ENCODE results near the gene IMMP2L. TPM values are rescaled to one million over a fixed set of nuclear protein-coding genes. Genes with fewer than 3 reads are reported as not detected.

The IMMP2L gene
- total RNA-seq, 1 donor from 2014 or later: 29.7 TPM

DNA sequence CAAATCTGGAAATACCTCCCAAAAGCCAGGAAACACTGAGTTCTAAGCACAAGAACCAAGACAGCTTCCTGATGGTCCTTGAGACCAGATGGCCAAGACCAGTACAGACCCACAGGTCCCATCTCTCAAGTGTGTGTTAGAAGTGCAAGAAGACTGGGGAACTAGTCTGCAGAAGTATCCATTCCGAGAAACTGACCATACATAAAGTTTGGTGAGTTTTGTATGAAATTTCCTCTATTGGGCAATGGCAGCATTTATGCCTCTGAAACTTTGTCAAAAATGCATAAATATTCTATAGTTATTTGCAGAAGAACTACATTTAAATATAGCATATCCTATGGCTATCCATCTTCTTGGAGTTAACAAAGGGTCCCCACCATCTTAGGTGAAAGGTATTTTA, 333.9 kb downstream of the IMMP2L start:
- H3K9me3 Mint-ChIP-seq (ENCODE audit: low read depth): no peaks in the 10 kb centered on the region
- peaks cover 13% of the 10 kb centered on the region for H3K4me1 Mint-ChIP-seq (ENCODE audit: low read depth)
- H3K36me3 Mint-ChIP-seq (ENCODE audit: insufficient read depth): no peaks in the 10 kb centered on the region
- no peak for DNase-seq (ENCODE audit: low spot score, unreplicated experiment)
- H3K27ac Mint-ChIP-seq: no peak overlapping the region
- H3K27me3 Mint-ChIP-seq: no peaks in the 10 kb centered on the region
- H3K4me3 Mint-ChIP-seq (ENCODE audit: low read depth): no peak overlapping the region
- TF ChIP-seq, protein P1, sequence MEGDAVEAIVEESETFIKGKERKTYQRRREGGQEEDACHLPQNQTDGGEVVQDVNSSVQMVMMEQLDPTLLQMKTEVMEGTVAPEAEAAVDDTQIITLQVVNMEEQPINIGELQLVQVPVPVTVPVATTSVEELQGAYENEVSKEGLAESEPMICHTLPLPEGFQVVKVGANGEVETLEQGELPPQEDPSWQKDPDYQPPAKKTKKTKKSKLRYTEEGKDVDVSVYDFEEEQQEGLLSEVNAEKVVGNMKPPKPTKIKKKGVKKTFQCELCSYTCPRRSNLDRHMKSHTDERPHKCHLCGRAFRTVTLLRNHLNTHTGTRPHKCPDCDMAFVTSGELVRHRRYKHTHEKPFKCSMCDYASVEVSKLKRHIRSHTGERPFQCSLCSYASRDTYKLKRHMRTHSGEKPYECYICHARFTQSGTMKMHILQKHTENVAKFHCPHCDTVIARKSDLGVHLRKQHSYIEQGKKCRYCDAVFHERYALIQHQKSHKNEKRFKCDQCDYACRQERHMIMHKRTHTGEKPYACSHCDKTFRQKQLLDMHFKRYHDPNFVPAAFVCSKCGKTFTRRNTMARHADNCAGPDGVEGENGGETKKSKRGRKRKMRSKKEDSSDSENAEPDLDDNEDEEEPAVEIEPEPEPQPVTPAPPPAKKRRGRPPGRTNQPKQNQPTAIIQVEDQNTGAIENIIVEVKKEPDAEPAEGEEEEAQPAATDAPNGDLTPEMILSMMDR (IDR thresholded peaks at IDR 0.05; ENCODE audit: unreplicated experiment): no peak

DNA sequence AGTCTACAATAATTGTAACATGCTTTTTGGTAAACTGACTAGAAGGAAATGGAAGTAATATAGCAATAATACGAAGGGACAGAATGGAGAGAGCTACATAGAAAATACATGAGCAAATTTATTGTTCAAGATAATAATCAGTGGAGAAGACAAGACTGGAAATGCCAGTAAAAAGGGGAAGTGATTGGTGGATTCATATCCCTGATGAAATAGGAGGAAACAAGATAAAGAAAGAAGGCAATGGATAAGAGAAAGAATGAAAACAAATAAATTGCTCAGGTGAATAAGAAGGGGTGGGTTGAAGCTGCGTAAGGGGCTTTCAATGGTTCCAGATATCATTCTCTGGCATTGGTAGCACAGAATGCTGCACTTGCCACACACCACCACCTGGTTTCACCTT, 335.5 kb downstream of the IMMP2L start:
- H3K27ac Mint-ChIP-seq: no peak overlapping the region
- peaks cover 7% of the 10 kb centered on the region for H3K4me1 Mint-ChIP-seq (ENCODE audit: low read depth)
- H3K36me3 Mint-ChIP-seq (ENCODE audit: insufficient read depth): no peaks in the 10 kb centered on the region
- no peaks in the 10 kb centered on the region for H3K9me3 Mint-ChIP-seq (ENCODE audit: low read depth)
- no peak overlapping the region for H3K4me3 Mint-ChIP-seq (ENCODE audit: low read depth)
- TF ChIP-seq, protein P1 (IDR thresholded peaks at IDR 0.05; ENCODE audit: unreplicated experiment): no peak
- H3K27me3 Mint-ChIP-seq: no peaks in the 10 kb centered on the region
- DNase-seq (ENCODE audit: low spot score, unreplicated experiment): no peak

DNA sequence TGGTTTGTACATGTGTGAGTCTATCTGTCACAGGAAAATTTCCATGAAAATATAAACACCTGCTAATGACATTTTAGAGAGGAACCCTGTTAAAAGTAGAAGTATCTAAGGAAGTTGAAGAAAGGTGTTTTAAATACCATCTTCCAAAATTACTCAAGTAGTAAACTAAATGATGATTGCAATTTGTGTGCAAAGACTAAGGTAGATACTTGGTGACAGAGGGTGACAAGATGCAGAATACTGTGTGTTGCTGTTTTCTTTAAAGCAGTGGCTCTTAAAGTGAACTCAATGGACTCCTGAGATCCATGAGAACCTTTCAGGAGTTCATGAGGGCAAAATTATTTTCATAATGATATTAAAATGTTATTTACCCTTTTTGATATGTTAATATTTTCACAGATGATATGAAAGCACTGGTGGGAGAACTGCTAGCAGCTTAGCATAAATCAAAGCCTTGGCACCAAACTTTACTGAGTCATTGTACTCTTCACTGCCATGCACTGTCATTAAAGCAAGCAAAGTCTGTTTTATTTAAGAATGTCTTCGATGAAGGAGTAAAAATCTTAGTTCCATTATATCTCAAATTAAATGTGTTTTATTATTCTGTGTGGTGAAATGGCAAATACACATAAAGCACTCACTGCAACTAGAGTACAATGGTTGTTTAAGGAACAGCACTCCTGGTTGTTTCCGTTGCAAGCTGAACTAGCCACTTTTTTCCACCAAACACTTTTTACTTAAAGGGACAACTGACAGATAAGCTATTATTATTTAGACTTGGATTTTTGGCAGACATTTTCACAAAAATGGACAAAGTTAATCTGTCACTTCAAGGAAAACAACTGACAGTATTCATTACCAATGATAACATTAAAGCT, 337.7 kb downstream of the IMMP2L start:
- Mint-ChIP-seq H3K27me3 (no peaks in the 10 kb centered on the region), H3K4me1 (ENCODE audit: low read depth) (no peaks in the 10 kb centered on the region), H3K4me3 (ENCODE audit: low read depth) (no peak overlapping the region), H3K36me3 (ENCODE audit: insufficient read depth) (no peaks in the 10 kb centered on the region), H3K9me3 (ENCODE audit: low read depth) (no peaks in the 10 kb centered on the region), H3K27ac (no peak overlapping the region)
- TF ChIP-seq, protein P1 (IDR thresholded peaks at IDR 0.05; ENCODE audit: unreplicated experiment): no peak
- no peak for DNase-seq (ENCODE audit: low spot score, unreplicated experiment)

DNA sequence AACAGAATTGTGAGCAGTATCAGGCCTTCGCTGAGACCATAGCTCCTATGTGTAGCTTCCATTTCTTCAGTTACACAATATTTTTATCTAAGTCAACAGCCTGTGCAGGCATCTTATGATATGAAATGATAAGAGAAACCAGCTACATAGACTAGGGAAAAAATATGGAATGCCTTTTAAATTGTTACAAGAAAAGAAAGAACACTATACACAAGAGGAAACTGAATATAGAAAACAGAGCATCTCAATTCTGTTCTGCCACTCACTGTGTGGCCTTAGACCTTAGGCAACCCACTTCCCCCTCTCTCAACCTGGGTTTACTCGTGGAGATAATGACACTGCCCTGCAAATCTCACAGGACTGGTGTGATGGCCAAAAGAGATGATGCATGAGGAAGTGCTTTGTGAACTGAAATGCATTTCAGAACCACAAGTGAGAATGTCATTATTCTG, 338.5 kb downstream of the IMMP2L start:
- no peak for DNase-seq (ENCODE audit: low spot score, unreplicated experiment)
- H3K27ac Mint-ChIP-seq: no peak overlapping the region
- H3K9me3 Mint-ChIP-seq (ENCODE audit: low read depth): no peaks in the 10 kb centered on the region
- no peaks in the 10 kb centered on the region for H3K36me3 Mint-ChIP-seq (ENCODE audit: insufficient read depth)
- no peaks in the 10 kb centered on the region for H3K27me3 Mint-ChIP-seq
- H3K4me1 Mint-ChIP-seq (ENCODE audit: low read depth): no peaks in the 10 kb centered on the region
- TF ChIP-seq, protein P1 (IDR thresholded peaks at IDR 0.05; ENCODE audit: unreplicated experiment): no peak
- no peak overlapping the region for H3K4me3 Mint-ChIP-seq (ENCODE audit: low read depth)

DNA sequence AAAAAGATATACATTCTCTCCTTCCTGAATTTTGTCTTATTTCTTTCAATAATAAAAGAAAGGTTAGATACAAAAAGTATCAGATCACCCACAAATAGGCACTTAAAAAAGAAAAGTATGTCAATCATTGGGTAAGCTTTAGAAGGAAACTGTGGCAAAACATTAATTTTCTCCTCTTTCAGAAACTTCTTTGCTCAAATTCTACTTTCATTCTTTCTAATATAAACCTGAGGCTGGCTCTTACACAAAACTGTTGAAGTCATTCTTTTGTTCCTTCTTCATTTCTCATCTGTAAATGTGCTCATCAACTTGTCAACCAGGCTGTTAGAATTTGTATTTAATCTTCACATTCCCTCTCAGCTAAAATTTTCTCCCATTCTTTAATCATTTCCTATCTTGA, 346.7 kb downstream of the IMMP2L start:
- TF ChIP-seq, protein P1 (IDR thresholded peaks at IDR 0.05; ENCODE audit: unreplicated experiment): no peak
- Mint-ChIP-seq H3K4me1 (ENCODE audit: low read depth) (no peaks in the 10 kb centered on the region), H3K36me3 (ENCODE audit: insufficient read depth) (peaks cover 1% of the 10 kb centered on the region), H3K27ac (no peak overlapping the region), H3K9me3 (ENCODE audit: low read depth) (no peaks in the 10 kb centered on the region), H3K4me3 (ENCODE audit: low read depth) (no peak overlapping the region), H3K27me3 (no peaks in the 10 kb centered on the region)
- DNase-seq (ENCODE audit: low spot score, unreplicated experiment): no peak

Data from progenitor cell of endocrine pancreas (in vitro differentiated cells).